Retinal pigment epithelial cell (primary cell): ENCODE measurements around the gene FAM118A.

Experiments used
- DNase-seq: peaks from one replicate; pipeline ENCODE4 v3.0.0-alpha.2; 2010; ENCODE audit warnings: low read depth
- H3K4me3 ChIP-seq: 2 replicates; pipeline ENCODE4 v1.5.1; 2011; ENCODE audit warnings: mild to moderate bottlenecking, low read length, control low read depth, moderate library complexity
- TF ChIP-seq, protein P1 (sequence below): conservative IDR thresholded peaks from 2 replicates; pipeline ENCODE4 v1.5.1; 2011; ENCODE audit warnings: low read depth, low read length, control low read depth, inconsistent platforms

The FAM118A gene

DNA sequence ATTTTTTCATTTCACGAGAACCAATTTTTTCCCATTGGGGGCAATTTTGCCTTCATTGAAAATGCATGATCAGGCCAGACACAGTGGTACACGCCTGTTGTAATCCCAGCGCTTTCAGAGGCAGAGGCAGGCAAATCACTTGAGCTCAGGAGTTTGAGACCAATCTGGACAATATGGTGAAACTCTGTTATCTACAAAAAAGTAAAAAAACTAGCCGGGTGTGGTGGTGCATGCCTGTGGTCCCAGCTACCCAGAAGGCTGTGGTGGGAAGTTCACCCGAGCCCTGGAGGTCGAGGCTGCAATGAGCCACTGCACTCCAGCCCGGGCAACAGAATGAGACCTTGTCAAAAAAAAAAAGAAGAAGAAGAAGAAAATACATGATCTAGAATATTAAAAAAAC is 44.2 kb upstream of the FAM118A start:
- TF ChIP-seq, protein P1, sequence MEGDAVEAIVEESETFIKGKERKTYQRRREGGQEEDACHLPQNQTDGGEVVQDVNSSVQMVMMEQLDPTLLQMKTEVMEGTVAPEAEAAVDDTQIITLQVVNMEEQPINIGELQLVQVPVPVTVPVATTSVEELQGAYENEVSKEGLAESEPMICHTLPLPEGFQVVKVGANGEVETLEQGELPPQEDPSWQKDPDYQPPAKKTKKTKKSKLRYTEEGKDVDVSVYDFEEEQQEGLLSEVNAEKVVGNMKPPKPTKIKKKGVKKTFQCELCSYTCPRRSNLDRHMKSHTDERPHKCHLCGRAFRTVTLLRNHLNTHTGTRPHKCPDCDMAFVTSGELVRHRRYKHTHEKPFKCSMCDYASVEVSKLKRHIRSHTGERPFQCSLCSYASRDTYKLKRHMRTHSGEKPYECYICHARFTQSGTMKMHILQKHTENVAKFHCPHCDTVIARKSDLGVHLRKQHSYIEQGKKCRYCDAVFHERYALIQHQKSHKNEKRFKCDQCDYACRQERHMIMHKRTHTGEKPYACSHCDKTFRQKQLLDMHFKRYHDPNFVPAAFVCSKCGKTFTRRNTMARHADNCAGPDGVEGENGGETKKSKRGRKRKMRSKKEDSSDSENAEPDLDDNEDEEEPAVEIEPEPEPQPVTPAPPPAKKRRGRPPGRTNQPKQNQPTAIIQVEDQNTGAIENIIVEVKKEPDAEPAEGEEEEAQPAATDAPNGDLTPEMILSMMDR: no peak
- DNase-seq: no peak
- H3K4me3 ChIP-seq: no peak overlapping the region

DNA sequence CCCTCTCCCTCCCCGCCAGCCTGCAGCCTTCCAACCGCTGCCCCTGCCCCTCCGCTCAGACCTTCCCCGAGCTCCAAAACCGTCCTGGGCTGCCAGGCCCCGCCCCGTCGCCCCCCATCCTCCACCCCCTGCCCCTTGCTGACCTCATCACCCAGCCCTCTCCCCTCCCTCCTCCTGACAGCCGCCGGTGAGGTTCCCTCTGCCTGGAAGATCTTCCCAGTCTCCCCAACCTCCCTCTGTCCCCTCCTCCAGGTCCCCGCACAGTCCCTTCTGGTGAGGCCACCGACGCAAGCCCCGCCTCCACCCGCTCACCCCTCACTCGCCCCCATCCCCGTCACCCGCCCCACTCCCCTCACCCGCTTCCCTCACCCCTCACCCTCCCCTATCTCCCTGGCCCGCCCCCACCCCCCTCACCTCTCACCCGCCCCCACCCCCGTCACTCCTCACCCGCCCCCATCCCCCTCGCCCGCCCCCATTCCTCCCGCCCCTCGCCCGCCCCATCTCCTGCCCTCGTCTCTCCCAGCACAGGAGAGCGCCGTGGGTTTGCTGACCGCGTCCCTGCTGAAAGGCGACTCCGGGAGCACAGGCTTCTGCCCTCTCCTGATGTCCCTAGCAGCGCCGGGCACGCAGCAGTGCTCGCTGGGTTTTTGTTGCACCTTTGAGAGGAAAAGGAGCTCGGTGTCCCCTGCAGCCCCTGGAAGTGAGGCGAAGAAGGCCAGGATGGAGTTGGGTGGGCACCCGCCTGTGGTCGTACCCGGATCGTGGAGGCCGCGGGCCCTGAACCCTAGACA is 41.4 kb upstream of the FAM118A start:
- no peak for DNase-seq
- peak overlapping the region; percentile 58 for H3K4me3 ChIP-seq
- TF ChIP-seq, protein P1: no peak

DNA sequence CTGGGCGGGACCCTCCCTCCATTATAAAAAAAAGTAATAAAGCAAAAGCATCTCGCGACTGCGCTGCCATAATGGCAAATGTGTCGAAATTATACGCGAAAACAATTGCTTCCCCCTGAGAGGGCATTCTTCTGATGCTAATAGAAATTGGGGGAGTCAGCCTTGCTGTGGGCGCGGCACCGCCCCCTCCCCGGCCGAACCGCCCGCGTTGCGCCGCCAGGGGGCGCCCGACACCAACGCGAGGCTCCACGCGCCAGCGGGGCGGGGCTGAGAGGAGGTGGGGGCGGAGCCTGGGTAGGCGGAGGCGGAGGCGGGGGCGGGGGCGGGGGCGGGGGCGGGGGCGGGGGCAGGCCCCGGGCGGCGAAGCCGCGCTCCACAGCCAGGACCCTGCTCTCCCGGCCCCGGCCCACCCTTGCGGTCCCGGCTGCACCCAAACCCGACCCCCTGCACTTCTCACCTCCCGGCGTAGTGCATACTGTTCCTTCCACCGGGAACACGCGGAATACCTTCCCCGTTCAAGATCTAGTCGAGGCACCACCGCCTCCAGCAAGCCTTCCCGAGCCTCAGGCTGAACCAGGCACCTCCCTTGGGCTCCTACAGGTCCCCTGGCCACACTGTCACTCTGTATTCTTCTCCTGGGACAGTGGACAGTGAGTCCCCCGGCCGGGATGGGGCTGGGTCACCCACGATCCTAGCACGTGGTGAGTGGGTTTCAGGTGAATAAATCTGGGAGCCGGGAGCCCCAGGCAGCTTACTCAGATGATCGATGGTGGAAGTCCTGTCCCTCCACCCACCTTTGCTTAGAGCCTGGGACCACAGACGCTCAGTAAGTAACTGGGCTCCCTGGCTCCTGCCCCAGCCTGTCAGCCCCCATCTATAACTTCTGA is 40.5 kb upstream of the FAM118A start:
- no peak for DNase-seq

DNA sequence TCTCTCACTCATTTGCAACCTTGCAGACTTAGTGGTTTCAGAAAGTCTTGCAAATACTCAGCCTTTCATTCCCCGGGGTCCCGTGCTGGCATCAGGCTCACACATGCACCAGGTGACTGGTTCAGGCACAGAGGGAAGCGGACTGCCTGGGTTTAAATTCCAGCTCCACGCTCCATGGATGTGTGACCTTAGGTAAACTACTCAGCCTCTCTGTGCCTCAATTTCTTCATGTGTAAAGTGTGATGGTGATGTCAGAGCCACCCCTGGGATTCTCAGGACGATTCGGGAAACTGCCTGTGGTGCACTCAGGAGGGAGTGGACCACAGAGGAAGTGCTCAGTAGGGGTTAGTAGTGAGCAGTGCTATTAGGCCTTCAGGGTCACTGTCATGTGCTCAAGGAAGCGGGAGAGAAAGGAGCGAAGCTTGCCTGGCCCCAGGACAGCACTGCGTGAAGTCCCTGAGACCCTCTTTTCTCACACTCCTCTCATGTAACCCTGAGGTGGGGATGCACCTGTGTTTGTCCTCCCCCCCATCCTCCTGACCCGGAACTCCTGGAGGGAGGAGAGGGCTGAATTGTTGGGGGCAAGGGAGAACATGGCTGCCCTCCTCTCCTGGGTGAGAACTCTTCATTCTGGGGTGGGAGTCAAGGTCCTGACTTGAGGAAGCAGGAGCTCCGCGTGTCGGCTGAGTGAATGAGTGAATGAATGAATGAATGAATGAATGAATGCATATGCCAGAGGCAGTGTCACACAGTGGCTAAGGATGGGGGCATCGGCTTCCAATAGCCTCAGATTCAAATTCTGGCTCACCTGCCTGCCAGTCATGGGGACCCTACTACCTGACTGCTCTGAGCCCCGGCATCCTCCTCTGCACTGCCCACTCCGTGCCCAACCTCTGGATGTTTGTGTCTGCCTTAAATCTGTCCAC is 39.4 kb upstream of the FAM118A start:
- no peak for DNase-seq
- H3K4me3 ChIP-seq: no peak overlapping the region
- TF ChIP-seq, protein P1: no peak

More for the DNA sequence above, 40.5 kb upstream of the FAM118A start:
- TF ChIP-seq, protein P1: peak; percentile 64
- H3K4me3 ChIP-seq: peak overlapping the region; percentile 58

DNA sequence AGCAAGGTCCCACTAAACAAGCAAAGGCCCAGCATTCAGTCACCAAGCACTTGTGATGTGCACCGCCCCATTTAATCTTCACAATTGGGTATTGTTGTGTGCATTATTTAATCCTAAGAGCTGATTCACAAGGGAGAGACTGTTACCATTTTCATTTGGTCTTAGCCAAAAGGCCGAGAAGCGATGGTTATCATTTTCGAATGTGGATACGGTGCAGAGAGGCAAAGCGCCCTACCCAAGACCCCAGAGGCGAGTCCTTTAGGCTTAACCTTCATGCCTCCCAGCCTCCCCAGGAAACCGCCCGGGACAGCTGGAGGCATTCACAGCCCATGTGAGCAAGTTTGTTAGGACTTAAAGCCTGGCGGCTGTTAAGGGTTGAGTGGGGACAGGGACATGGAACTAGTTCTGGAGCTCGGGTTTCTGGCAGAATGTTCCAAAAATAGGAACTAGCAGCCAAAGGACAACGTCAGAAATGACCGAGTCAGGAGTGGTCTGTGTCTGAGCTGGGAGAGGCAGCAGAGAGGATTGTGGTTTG is 38.0 kb upstream of the FAM118A start:
- TF ChIP-seq, protein P1: no peak
- H3K4me3 ChIP-seq: no peak overlapping the region
- no peak for DNase-seq

DNA sequence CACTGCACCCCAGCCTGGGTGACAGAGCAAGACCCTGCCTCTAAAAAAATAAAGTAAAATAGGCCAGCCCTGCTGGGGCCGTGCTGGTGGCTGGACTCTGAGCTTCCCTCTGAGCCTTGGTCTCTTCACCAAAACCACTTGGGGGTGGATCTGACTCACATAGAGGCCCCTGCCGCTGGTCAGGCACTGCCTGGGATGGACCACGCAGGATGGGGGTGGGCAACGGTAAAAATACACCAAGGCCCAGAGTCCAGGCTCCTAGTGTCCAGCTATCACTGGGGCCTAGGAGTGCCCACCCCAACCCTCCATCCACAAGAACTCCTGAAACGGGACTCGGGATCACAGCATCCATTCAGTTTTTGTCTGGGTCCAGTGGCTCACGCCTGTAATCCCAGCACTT is 37.2 kb upstream of the FAM118A start:
- TF ChIP-seq, protein P1: no peak
- no peak overlapping the region for H3K4me3 ChIP-seq
- DNase-seq: no peak
